ENCODE measurements around the gene HEXIM1.

Gene HEXIM1

DNA sequence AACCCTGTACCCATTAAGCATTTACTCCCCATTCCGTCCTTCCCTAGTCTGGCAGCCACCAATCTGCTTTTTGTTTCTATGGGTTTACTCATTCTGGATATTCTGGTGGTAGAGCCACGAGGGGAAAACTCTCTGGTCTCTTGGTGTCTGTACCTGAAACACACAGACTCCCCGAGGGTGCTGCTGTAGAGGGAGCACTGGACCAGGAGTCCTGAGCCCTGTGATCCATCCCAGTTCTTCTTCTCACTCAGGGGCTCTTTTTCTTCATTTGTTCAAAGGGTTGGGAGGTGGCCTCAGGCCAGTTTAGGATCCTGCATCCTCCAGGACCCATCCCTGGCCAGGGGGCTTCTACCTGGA is 27.5 kb downstream of the HEXIM1 start:
- H3K4me3 ChIP-seq (ENCODE audit: low read depth, low read length) = no peak overlapping the region
- TF ChIP-seq, protein P1, sequence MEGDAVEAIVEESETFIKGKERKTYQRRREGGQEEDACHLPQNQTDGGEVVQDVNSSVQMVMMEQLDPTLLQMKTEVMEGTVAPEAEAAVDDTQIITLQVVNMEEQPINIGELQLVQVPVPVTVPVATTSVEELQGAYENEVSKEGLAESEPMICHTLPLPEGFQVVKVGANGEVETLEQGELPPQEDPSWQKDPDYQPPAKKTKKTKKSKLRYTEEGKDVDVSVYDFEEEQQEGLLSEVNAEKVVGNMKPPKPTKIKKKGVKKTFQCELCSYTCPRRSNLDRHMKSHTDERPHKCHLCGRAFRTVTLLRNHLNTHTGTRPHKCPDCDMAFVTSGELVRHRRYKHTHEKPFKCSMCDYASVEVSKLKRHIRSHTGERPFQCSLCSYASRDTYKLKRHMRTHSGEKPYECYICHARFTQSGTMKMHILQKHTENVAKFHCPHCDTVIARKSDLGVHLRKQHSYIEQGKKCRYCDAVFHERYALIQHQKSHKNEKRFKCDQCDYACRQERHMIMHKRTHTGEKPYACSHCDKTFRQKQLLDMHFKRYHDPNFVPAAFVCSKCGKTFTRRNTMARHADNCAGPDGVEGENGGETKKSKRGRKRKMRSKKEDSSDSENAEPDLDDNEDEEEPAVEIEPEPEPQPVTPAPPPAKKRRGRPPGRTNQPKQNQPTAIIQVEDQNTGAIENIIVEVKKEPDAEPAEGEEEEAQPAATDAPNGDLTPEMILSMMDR (IDR thresholded peaks at IDR 0.05; ENCODE audit: low read depth, low read length, missing control alignments) = no peak
- no peak for DNase-seq (ENCODE audit: low read depth)

GRCh38 chr17:45177563-45177962 is 29.3 kb downstream of the HEXIM1 start:
- TF ChIP-seq, protein P1 (IDR thresholded peaks at IDR 0.05; ENCODE audit: low read depth, low read length, missing control alignments) = no peak
- DNase-seq (ENCODE audit: low read depth) = no peak
- no peak overlapping the region for H3K4me3 ChIP-seq (ENCODE audit: low read depth, low read length)

DNA sequence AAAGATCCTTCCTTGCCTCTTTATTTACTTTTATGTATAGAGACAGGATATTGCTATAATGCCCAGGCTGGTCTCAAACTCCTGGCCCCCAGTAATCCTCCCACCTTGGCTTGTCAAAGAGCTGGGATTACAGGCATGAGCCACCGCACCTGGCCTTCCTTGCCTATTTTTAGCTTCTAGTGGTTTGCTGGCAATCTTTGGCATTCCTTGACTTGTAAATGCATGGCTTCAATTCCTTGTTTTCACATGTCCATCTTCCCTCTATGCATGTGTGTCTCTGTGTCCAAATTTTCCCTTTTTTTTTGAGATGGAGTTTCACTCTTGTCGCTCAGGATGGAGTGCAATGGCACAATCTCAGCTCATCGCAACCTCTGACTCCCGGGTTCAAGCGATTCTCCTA is 35.9 kb downstream of the HEXIM1 start:
- TF ChIP-seq, protein P1 (IDR thresholded peaks at IDR 0.05; ENCODE audit: low read depth, low read length, missing control alignments) = no peak
- H3K4me3 ChIP-seq (ENCODE audit: low read depth, low read length) = no peak overlapping the region
- no peak for DNase-seq (ENCODE audit: low read depth)

- TF ChIP-seq, protein P1 (IDR thresholded peaks at IDR 0.05; ENCODE audit: low read depth, low read length, missing control alignments) = no peak
- no peak for DNase-seq (ENCODE audit: low read depth)
- H3K4me3 ChIP-seq (ENCODE audit: low read depth, low read length) = no peak overlapping the region
These were observed 38.6 kb downstream of the HEXIM1 start for GRCh38 chr17:45186801-45187354.

GRCh38 chr17:45189009-45189408 is 40.7 kb downstream of the HEXIM1 start:
- no peak overlapping the region for H3K4me3 ChIP-seq (ENCODE audit: low read depth, low read length)
- DNase-seq (ENCODE audit: low read depth) = no peak
- TF ChIP-seq, protein P1 (IDR thresholded peaks at IDR 0.05; ENCODE audit: low read depth, low read length, missing control alignments) = no peak

DNA sequence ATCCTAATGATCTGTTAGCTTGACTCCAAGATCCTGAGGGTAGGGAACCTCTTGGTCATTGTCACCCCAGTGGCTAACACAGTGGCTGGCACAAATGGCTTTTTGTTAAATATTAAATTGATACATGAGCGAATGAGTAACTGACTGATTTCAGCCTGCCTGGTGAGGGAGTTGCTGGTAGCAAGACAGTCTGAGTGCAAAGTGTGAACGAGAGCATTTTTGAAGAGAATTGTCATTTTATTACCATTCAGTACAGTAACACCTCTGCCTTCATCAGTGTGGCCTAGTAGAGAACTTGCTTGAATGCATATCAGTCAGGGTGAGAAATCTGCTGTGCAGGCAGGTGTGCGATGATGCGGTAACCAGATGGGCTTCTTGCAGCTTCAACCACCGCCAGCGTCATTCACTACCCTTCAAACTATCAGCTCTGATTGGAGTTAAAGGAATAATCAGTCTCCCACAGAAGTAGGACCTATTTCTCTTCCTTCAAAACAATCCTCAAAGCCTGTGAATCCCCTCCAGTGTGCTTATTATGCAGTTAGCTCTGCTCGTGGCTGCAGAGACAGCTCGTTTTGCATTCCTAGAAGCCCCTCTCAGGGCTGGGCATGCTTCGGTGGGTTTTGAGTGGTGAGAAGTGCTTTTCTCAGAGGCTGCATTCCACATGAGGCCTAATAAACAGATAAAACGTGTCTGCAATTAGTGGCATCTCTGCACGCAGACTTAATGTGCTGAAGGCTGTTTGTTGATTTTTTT is 42.4 kb downstream of the HEXIM1 start:
- TF ChIP-seq, protein P1 (IDR thresholded peaks at IDR 0.05; ENCODE audit: low read depth, low read length, missing control alignments) = no peak
- no peak overlapping the region for H3K4me3 ChIP-seq (ENCODE audit: low read depth, low read length)
- DNase-seq (ENCODE audit: low read depth) = no peak

DNA sequence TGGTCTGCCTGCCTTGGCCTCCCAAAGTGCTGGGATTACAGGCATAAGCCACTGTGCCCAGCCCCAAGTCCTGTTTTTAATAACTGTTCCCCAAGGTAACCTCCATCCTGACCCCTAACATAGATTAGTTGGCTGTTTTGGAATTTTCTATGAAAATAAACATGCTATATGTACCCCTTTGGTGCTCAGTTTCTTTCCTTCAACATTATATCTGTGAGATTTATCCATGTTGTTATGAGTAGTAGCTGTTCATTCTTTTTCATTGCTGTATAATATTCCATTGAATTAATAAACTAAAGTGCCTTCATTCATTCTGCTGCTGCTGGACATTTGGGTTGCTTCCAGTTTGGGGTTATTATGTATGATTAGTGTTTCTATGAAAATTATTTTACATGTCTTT is 47.1 kb downstream of the HEXIM1 start:
- no peak for DNase-seq (ENCODE audit: low read depth)
- H3K4me3 ChIP-seq (ENCODE audit: low read depth, low read length) = no peak overlapping the region
- TF ChIP-seq, protein P1 (IDR thresholded peaks at IDR 0.05; ENCODE audit: low read depth, low read length, missing control alignments) = no peak
